Measurements from ENCODE around the gene CATSPER4.
"Not testable (repeated sequence)": the region's sequence is repeated elsewhere in the genome, so short reads cannot be mapped to it uniquely, and the experiment has no call there.

The CATSPER4 gene

GRCh38 chr1:26218906-26219494, 28.6 kb downstream of the CATSPER4 start:
- H3K9me3 Mint-ChIP-seq = no peaks in the 10 kb centered on the region
- H3K27ac Mint-ChIP-seq (ENCODE audit: low read depth) = peak overlapping the region; percentile 63
- H3K4me1 Mint-ChIP-seq = no peaks in the 10 kb centered on the region
- ATAC-seq (replicated peaks; ENCODE audit: extremely low read depth, poor library complexity, severe bottlenecking) (no peak), DNase-seq (ENCODE audit: low spot score in 2 of 2) (no peak)
- H3K4me3 Mint-ChIP-seq = no peak overlapping the region
- H3K36me3 Mint-ChIP-seq (ENCODE audit: insufficient read depth) = no peaks in the 10 kb centered on the region
- H3K27me3 Mint-ChIP-seq = peaks cover 19% of the 10 kb centered on the region

GRCh38 chr1:26220199-26220912, 30.0 kb downstream of the CATSPER4 start:
- Mint-ChIP-seq H3K9me3 (no peaks in the 10 kb centered on the region), H3K36me3 (ENCODE audit: insufficient read depth) (no peaks in the 10 kb centered on the region), H3K4me3 (no peak overlapping the region), H3K27me3 (peaks cover 21% of the 10 kb centered on the region), H3K4me1 (no peaks in the 10 kb centered on the region), H3K27ac (ENCODE audit: low read depth) (no peak overlapping the region)
- no peak for DNase-seq (ENCODE audit: low spot score in 2 of 2)
- ATAC-seq (replicated peaks; ENCODE audit: extremely low read depth, poor library complexity, severe bottlenecking) = no peak

DNA sequence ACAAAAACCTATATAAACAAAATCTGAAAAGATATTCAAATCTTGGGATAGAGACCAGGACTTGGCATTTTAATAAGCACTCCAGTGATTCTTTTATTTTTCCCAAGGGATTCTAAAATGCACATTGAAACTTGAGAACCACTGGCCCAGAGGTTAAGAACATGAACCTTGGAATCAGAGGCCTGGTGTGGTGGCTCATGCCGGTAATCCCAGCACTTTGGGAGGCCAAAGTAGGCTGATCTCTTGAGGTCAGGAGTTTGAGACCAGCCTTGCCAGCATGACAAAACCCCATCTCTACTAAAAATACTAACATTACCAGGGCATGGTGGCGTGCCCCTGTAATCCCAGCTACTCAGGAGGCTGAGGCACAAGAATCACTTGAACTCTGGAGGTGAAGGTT, 30.7 kb downstream of the CATSPER4 start:
- Mint-ChIP-seq H3K27ac (ENCODE audit: low read depth) (no peak overlapping the region), H3K4me1 (peaks cover 6% of the 10 kb centered on the region), H3K36me3 (ENCODE audit: insufficient read depth) (no peaks in the 10 kb centered on the region), H3K4me3 (no peak overlapping the region), H3K9me3 (no peaks in the 10 kb centered on the region), H3K27me3 (peaks cover 28% of the 10 kb centered on the region)
- no peak for ATAC-seq (replicated peaks; ENCODE audit: extremely low read depth, poor library complexity, severe bottlenecking)
- DNase-seq (ENCODE audit: low spot score in 2 of 2) = no peak

- H3K4me3 Mint-ChIP-seq = no peak overlapping the region
- H3K36me3 Mint-ChIP-seq (ENCODE audit: insufficient read depth) = no peaks in the 10 kb centered on the region
- ATAC-seq (replicated peaks; ENCODE audit: extremely low read depth, poor library complexity, severe bottlenecking) = no peak
- H3K27ac Mint-ChIP-seq (ENCODE audit: low read depth) = no peak overlapping the region
- no peak for DNase-seq (ENCODE audit: low spot score in 2 of 2)
- H3K4me1 Mint-ChIP-seq = peaks cover 6% of the 10 kb centered on the region
- H3K9me3 Mint-ChIP-seq = no peaks in the 10 kb centered on the region
- H3K27me3 Mint-ChIP-seq = peaks cover 35% of the 10 kb centered on the region
These were observed 34.2 kb downstream of the CATSPER4 start for GRCh38 chr1:26224606-26225005.

DNA sequence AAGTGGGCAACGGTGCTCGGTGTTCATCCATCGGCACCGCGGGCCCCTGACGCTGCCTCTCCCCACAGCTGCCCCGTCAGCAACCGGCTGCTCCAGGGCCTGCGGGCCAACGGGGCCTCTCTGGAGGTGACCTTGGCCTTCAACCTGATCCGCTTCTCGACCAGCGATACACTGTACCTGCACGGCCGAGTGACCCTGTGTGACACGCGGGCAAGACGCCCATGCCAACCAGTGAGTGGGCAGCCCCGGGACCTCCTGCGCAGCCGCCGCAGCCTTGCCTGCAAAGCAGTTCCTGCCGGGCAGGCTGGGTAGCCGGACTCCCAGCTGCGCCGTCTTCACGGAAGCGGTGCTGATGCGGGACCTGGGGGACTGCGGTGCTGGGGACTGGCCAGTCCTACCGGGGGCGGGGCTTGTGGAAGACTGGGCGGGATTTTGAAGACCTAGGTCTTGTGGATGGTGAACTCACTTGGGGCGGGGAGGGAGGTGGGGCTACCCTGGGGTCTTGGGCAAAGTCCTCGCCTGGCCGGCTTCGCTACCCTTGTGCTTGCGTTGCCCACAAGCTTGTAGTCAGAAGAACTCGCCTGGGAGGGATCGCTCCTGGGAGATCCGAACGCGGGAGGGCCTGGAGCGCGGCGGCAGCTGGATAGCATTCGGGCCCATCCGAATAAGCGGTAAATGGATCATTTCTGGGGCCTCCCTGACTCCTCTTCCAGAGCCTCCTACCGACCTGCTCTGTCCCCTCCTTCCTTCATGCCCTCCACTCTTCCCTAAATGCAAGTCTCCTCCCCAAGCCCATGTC, 34.8 kb downstream of the CATSPER4 start:
- DNase-seq (ENCODE audit: low spot score in 2 of 2) (no peak), ATAC-seq (replicated peaks; ENCODE audit: extremely low read depth, poor library complexity, severe bottlenecking) (no peak)
- Mint-ChIP-seq H3K4me3 (peak overlapping the region; percentile 50), H3K4me1 (peaks cover 6% of the 10 kb centered on the region), H3K27me3 (peaks cover 31% of the 10 kb centered on the region), H3K9me3 (no peaks in the 10 kb centered on the region), H3K36me3 (ENCODE audit: insufficient read depth) (no peaks in the 10 kb centered on the region), H3K27ac (ENCODE audit: low read depth) (no peak overlapping the region)

DNA sequence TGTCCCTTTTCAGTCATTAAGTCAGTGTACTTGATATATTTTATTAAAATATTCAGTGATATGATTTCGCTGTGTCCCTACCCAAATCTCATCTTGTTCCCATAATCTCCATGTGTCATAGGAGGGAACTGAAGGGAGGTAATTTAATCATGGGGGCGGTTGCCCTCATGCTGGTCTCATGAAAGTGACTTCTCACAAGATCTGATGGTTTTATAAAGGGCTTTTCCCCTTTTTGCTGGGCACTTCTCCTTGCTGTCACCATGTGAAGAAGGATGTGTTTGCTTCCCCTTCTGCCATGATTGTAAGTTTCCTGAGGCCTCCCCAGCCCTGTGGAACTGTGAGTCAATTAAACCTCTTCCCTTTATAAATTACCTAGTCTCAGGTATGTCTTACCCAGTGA, 40.3 kb downstream of the CATSPER4 start:
- not testable (repeated sequence) for H3K36me3 Mint-ChIP-seq (ENCODE audit: insufficient read depth); H3K27ac Mint-ChIP-seq (ENCODE audit: low read depth); H3K4me3 Mint-ChIP-seq; ATAC-seq (replicated peaks; ENCODE audit: extremely low read depth, poor library complexity, severe bottlenecking); DNase-seq (ENCODE audit: low spot score in 2 of 2); H3K9me3 Mint-ChIP-seq
- peaks cover 20% of the 10 kb centered on the region for H3K27me3 Mint-ChIP-seq
- H3K4me1 Mint-ChIP-seq = peaks cover 22% of the 10 kb centered on the region

- no peaks in the 10 kb centered on the region for H3K27me3 Mint-ChIP-seq
- H3K27ac Mint-ChIP-seq (ENCODE audit: low read depth) = peak within 1 kb of the TSS; percentile 88
- H3K36me3 Mint-ChIP-seq (ENCODE audit: insufficient read depth) = peaks cover 9% of the 10 kb centered on the region
- DNase-seq (ENCODE audit: low spot score in 2 of 2) (peak; percentile 97 to 98), ATAC-seq (replicated peaks; ENCODE audit: extremely low read depth, poor library complexity, severe bottlenecking) (peak; percentile 93)
- H3K4me1 Mint-ChIP-seq = peaks cover 36% of the 10 kb centered on the region
- no peaks in the 10 kb centered on the region for H3K9me3 Mint-ChIP-seq
- peak within 1 kb of the TSS; percentile 94 for H3K4me3 Mint-ChIP-seq
These were observed 43.7 kb downstream of the CATSPER4 start, which contains the start of gene CEP85 for GRCh38 chr1:26233903-26234643. CEP85 (plus strand) TSS chr1:26234200; CDS start chr1:26239784, 5,584 bp downstream.

GRCh38 chr1:26234644-26235370, 44.4 kb downstream of the CATSPER4 start:
- Mint-ChIP-seq H3K36me3 (ENCODE audit: insufficient read depth) (peaks cover 9% of the 10 kb centered on the region), H3K27ac (ENCODE audit: low read depth) (peak overlapping the region; percentile 88), H3K9me3 (no peaks in the 10 kb centered on the region)

GRCh38 chr1:26237230-26237966, 47.0 kb downstream of the CATSPER4 start:
- Mint-ChIP-seq H3K9me3 (no peaks in the 10 kb centered on the region), H3K27ac (ENCODE audit: low read depth) (no peak overlapping the region), H3K4me3 (no peak overlapping the region), H3K27me3 (no peaks in the 10 kb centered on the region), H3K36me3 (ENCODE audit: insufficient read depth) (peaks cover 13% of the 10 kb centered on the region), H3K4me1 (peaks cover 36% of the 10 kb centered on the region)
- ATAC-seq (replicated peaks; ENCODE audit: extremely low read depth, poor library complexity, severe bottlenecking) (no peak), DNase-seq (ENCODE audit: low spot score in 2 of 2) (no peak)

More at GRCh38 chr1:26234644-26235370, 44.4 kb downstream of the CATSPER4 start:
- Mint-ChIP-seq H3K27me3 (no peaks in the 10 kb centered on the region), H3K4me3 (peak overlapping the region; percentile 94), H3K4me1 (peaks cover 36% of the 10 kb centered on the region)
- ATAC-seq (replicated peaks; ENCODE audit: extremely low read depth, poor library complexity, severe bottlenecking) (no peak), DNase-seq (ENCODE audit: low spot score in 2 of 2) (no peak)

GRCh38 chr1:26239936-26240335, 49.5 kb downstream of the CATSPER4 start:
- no peak overlapping the region for H3K4me3 Mint-ChIP-seq
- ATAC-seq (replicated peaks; ENCODE audit: extremely low read depth, poor library complexity, severe bottlenecking) (no peak), DNase-seq (ENCODE audit: low spot score in 2 of 2) (no peak)
- peaks cover 16% of the 10 kb centered on the region for H3K36me3 Mint-ChIP-seq (ENCODE audit: insufficient read depth)
- H3K27ac Mint-ChIP-seq (ENCODE audit: low read depth) = no peak overlapping the region
- peaks cover 23% of the 10 kb centered on the region for H3K4me1 Mint-ChIP-seq
- H3K27me3 Mint-ChIP-seq = no peaks in the 10 kb centered on the region
- H3K9me3 Mint-ChIP-seq = no peaks in the 10 kb centered on the region
